ENCODE results near the gene ATG4B. TPM values are rescaled to one million over a fixed set of nuclear protein-coding genes. Genes with fewer than 3 reads are reported as not detected.

Gene ATG4B
- total and polyA plus RNA-seq, 2 of the 8 experiments (the other 6 are each of a cell fraction or from before 2014, with no cell fraction given) = 103 to 155 TPM

DNA sequence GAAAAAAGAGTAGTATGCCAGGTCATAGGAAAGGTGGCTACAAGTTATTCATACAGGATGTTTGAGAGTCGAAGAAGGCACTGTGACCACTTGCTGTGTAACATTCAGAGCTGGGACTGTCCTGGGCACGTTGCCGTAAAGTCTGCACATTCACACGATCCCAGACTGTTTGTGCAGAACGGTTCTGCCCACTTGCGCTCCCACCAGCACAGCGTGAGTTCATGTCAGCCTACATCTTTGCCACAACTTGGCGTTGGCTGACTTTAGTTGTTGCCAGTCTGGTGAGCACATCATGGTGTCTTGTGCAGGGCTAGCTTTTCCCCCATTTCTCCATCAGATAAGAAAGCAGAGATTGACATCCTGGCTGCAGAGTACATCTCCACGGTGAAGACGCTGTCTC is 71.4 kb downstream of the ATG4B start (continued):
- no peak for TF ChIP-seq CHD7 (IDR thresholded peaks at IDR 0.05; ENCODE audit: insufficient replicate concordance, low read length)
- no peak for TF ChIP-seq KDM1A (IDR thresholded peaks at IDR 0.05; ENCODE audit: borderline replicate concordance, low read length)
- no peak for TF ChIP-seq ZNF274 (IDR thresholded peaks at IDR 0.05; ENCODE audit: borderline replicate concordance, extremely low read depth, low read length)
- TF ChIP-seq CTBP2 (IDR thresholded peaks at IDR 0.05; ENCODE audit: borderline replicate concordance, insufficient read depth, insufficient read length, low read length) = no peak
- no peak for TF ChIP-seq HDAC2 (IDR thresholded peaks at IDR 0.05; ENCODE audit: borderline replicate concordance in 1 of 2, low read depth in 2 of 2, low read length in 2 of 2)
- TF ChIP-seq ASH2L (IDR thresholded peaks at IDR 0.05; ENCODE audit: low read length) = no peak

All from H1 (cell line).